ENCODE data around the gene LIAS. TPM values are rescaled to one million over a fixed set of nuclear protein-coding genes. Genes with fewer than 3 reads are reported as not detected.
A peak's percentile ranks its signal among the peaks of the same experiment; 100 is the strongest.

The LIAS gene
- total RNA-seq, 1 experiment from 2014 or later = 23.5 TPM

DNA sequence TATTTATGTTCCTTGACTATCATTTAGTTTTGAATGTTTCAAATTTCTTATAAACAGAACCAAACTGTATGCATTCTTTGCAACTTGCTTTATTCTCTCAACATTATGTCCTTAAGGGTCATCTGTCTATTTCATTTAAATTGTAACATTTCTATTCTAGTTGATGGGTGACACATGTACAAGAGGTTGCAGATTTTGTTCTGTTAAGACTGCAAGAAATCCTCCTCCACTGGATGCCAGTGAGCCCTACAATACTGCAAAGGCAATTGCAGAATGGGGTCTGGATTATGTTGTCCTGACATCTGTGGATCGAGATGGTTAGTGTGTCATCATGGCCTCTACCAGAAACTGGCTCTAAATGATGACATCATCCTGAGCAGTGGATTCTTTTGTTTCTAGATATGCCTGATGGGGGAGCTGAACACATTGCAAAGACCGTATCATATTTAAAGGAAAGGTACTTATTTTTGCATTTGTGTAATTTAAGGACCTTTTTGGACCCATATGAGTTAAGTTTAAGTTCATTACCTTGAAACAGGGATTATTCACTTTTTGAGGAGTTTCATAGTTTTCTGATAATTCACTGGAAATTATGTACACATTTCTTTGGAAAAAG, 6.1 kb downstream of the LIAS start:
- no peak overlapping the region for H3K4me3 ChIP-seq (replicated peaks in 1 of 2; ENCODE audit: low read depth in 1 of 2, low read length in 2 of 2)
- peak overlapping the region; percentile 14; the same call in 1 of the 2 replicates for H3K4me2 ChIP-seq (ENCODE audit: low read length)
- peak overlapping the region; percentile 44 for H2AFZ ChIP-seq (ENCODE audit: low read depth, low read length, poor library complexity, severe bottlenecking)
- H3K9me3 ChIP-seq (ENCODE audit: control insufficient read depth in 1 of 2, insufficient read depth in 1 of 2, low read depth in 1 of 2, low read length in 2 of 2) = no peaks in the 10 kb centered on the region
- POLR2A ChIA-PET = no interaction called here
- RAD21 ChIA-PET (ENCODE audit: low non-redundant PET in 1 of 2, low total read pairs in 2 of 2, uncharacterized antibody in 2 of 2, unreplicated experiment in 2 of 2) = no interaction called here
- CTCF ChIA-PET = no interaction called here
- peak overlapping the region; percentile 18; the same call in 1 of the 2 replicates for H3K9ac ChIP-seq (ENCODE audit: low read length)
- H3K27ac ChIP-seq (ENCODE audit: low read depth, low read length) = peak overlapping the region; percentile 13; the same call in 1 of the 2 replicates
- no peaks in the 10 kb centered on the region for H3K27me3 ChIP-seq (ENCODE audit: insufficient read depth, low read length)
- H4K20me1 ChIP-seq (ENCODE audit: insufficient read depth) = no peaks in the 10 kb centered on the region
- DNase-seq (ENCODE audit: low read depth, low spot score) (peak; percentile 38), ATAC-seq (peak; percentile 69)
- H3K9me2 ChIP-seq (ENCODE audit: insufficient read depth) = no peaks in the 10 kb centered on the region
- peaks cover 24% of the 10 kb centered on the region for H3K79me2 ChIP-seq (ENCODE audit: insufficient read depth, low read length)
- H3K36me3 ChIP-seq (ENCODE audit: control insufficient read depth in 1 of 2, insufficient read depth in 2 of 2, low read length in 2 of 2) = peaks cover 15 to 18% of the 10 kb centered on the region in 2 experiments; a peak in 3 of 4 replicates
- BruUV-seq (replicated peaks) = no TSS peak
- intact Hi-C loops (cut with micrococcal nuclease) = loop anchor here (5.0 to 10.0 kb wide), 5 partner anchors 127 to 840 kb away; partner anchors contain the start of genes N4BP2, SMIM14 and UBE2K
- H3K4me1 ChIP-seq (ENCODE audit: control insufficient read depth in 1 of 2, insufficient read depth in 2 of 2, low read length in 2 of 2) = peaks cover 4 to 19% of the 10 kb centered on the region in 2 experiments; a peak in 3 of 4 replicates
- TF ChIP-seq JUND (IDR thresholded peaks at IDR 0.05) (no peak), SIN3A (IDR thresholded peaks at IDR 0.05; ENCODE audit: low read depth) (no peak), TCF7L2 (IDR thresholded peaks at IDR 0.05; ENCODE audit: borderline replicate concordance, extremely low read depth, insufficient read depth, insufficient read length) (no peak), SRF (IDR thresholded peaks at IDR 0.05; ENCODE audit: low read depth) (peak; percentile 37; the same call in 1 of the 2 replicates), FOSL1 (IDR thresholded peaks at IDR 0.05; ENCODE audit: low read depth) (no peak), EZH2 (IDR thresholded peaks at IDR 0.05) (no peak), CBX3 (IDR thresholded peaks at IDR 0.05; ENCODE audit: low read depth) (0 out of 2 replicates have a peak, but pooled peaks have one; percentile 48), CEBPB (IDR thresholded peaks at IDR 0.05; ENCODE audit: low read depth) (no peak), POLR2AphosphoS5 (IDR thresholded peaks at IDR 0.05; ENCODE audit: low read depth, low read length) (no peak), YY1 (IDR thresholded peaks at IDR 0.05; ENCODE audit: extremely low read depth, insufficient replicate concordance, low read depth, low read length) (peak; percentile 78), ZFX (IDR thresholded peaks at IDR 0.05) (no peak), ELF1 (IDR thresholded peaks at IDR 0.05; ENCODE audit: borderline replicate concordance, low read depth) (no peak), SP1 (IDR thresholded peaks at IDR 0.05; ENCODE audit: low read depth) (no peak), EGR1 (IDR thresholded peaks at IDR 0.05; ENCODE audit: low read depth) (no peak), EZH2phosphoT487 (IDR thresholded peaks at IDR 0.05; ENCODE audit: borderline replicate concordance) (no peak)
- TF ChIP-seq, protein P1, sequence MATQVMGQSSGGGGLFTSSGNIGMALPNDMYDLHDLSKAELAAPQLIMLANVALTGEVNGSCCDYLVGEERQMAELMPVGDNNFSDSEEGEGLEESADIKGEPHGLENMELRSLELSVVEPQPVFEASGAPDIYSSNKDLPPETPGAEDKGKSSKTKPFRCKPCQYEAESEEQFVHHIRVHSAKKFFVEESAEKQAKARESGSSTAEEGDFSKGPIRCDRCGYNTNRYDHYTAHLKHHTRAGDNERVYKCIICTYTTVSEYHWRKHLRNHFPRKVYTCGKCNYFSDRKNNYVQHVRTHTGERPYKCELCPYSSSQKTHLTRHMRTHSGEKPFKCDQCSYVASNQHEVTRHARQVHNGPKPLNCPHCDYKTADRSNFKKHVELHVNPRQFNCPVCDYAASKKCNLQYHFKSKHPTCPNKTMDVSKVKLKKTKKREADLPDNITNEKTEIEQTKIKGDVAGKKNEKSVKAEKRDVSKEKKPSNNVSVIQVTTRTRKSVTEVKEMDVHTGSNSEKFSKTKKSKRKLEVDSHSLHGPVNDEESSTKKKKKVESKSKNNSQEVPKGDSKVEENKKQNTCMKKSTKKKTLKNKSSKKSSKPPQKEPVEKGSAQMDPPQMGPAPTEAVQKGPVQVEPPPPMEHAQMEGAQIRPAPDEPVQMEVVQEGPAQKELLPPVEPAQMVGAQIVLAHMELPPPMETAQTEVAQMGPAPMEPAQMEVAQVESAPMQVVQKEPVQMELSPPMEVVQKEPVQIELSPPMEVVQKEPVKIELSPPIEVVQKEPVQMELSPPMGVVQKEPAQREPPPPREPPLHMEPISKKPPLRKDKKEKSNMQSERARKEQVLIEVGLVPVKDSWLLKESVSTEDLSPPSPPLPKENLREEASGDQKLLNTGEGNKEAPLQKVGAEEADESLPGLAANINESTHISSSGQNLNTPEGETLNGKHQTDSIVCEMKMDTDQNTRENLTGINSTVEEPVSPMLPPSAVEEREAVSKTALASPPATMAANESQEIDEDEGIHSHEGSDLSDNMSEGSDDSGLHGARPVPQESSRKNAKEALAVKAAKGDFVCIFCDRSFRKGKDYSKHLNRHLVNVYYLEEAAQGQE (IDR thresholded peaks at IDR 0.05; ENCODE audit: low read depth) = no peak
- TF ChIP-seq, protein P2, sequence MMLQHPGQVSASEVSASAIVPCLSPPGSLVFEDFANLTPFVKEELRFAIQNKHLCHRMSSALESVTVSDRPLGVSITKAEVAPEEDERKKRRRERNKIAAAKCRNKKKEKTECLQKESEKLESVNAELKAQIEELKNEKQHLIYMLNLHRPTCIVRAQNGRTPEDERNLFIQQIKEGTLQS (IDR thresholded peaks at IDR 0.05) = no peak
- TF ChIP-seq, protein P3, sequence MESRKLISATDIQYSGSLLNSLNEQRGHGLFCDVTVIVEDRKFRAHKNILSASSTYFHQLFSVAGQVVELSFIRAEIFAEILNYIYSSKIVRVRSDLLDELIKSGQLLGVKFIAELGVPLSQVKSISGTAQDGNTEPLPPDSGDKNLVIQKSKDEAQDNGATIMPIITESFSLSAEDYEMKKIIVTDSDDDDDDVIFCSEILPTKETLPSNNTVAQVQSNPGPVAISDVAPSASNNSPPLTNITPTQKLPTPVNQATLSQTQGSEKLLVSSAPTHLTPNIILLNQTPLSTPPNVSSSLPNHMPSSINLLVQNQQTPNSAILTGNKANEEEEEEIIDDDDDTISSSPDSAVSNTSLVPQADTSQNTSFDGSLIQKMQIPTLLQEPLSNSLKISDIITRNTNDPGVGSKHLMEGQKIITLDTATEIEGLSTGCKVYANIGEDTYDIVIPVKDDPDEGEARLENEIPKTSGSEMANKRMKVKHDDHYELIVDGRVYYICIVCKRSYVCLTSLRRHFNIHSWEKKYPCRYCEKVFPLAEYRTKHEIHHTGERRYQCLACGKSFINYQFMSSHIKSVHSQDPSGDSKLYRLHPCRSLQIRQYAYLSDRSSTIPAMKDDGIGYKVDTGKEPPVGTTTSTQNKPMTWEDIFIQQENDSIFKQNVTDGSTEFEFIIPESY (IDR thresholded peaks at IDR 0.05; ENCODE audit: extremely low read depth, insufficient replicate concordance, low read length) = no peak
- TF ChIP-seq, protein P4, sequence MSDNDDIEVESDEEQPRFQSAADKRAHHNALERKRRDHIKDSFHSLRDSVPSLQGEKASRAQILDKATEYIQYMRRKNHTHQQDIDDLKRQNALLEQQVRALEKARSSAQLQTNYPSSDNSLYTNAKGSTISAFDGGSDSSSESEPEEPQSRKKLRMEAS (IDR thresholded peaks at IDR 0.05) = no peak
- TF ChIP-seq, protein P5, sequence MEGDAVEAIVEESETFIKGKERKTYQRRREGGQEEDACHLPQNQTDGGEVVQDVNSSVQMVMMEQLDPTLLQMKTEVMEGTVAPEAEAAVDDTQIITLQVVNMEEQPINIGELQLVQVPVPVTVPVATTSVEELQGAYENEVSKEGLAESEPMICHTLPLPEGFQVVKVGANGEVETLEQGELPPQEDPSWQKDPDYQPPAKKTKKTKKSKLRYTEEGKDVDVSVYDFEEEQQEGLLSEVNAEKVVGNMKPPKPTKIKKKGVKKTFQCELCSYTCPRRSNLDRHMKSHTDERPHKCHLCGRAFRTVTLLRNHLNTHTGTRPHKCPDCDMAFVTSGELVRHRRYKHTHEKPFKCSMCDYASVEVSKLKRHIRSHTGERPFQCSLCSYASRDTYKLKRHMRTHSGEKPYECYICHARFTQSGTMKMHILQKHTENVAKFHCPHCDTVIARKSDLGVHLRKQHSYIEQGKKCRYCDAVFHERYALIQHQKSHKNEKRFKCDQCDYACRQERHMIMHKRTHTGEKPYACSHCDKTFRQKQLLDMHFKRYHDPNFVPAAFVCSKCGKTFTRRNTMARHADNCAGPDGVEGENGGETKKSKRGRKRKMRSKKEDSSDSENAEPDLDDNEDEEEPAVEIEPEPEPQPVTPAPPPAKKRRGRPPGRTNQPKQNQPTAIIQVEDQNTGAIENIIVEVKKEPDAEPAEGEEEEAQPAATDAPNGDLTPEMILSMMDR (IDR thresholded peaks at IDR 0.05 in 2 of 3, conservative IDR thresholded peaks at IDR 0.05 in 1 of 3; ENCODE audit: borderline replicate concordance in 1 of 3, insufficient read depth in 1 of 3, low read depth in 2 of 3, low read length in 2 of 3) = peak in 1 of 3 experiments; percentile 25; a peak in 1 of 6 replicates
